HG02943 (cell line): ENCODE measurements around the gene MGAT4B.
"Not testable (repeated sequence)": the region's sequence is repeated elsewhere in the genome, so short reads cannot be mapped to it uniquely, and the experiment has no call there.

ENCODE experiments used
- ATAC-seq: cut with Tn5 transposase; IDR thresholded peaks from one replicate; pipeline ENCODE4 v1.9.1; 2021; ENCODE audit warnings: mild to moderate bottlenecking, low read depth, moderate library complexity; ENCODE audit not compliant: unreplicated experiment

MGAT4B gene

GRCh38 chr5:179806250-179807048 lies at the start of gene MGAT4B:
Gene MGAT4B, minus strand, starts transcription at chr5:179806866. Its CDS starts 283 bp downstream, at chr5:179806583.
- ATAC-seq, result peak; percentile 58

- ATAC-seq, result no peak
Measured at GRCh38 chr5:179854356-179854755, 47.7 kb upstream of the MGAT4B start.

DNA sequence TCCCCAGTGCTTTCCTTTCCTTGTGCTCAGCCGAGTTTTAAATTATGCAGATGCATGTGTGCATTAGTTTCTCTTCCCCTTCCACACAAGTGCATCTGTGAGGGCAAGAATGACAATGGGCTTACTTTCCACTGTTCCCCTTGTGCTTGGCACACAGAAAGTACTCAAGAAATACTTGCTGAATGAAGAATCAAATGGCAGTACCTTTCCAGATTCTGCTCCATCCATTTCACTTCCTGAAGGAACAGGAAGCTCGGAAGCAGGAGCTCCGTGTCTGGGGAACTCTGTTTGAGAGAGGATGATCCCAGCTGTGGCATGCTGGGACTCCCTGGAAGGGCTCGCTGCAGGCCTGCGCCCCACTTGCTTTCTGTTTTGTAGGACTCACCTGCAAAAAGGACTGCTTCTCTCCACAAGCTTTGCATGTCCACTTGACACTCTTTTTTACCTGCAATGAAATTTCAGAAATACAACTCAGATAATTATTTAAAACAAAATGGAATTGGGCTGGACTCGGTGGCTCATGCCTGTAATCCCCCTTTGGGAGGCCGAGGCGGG lies 46.4 kb upstream of the MGAT4B start:
- peak; percentile 72 for ATAC-seq

DNA sequence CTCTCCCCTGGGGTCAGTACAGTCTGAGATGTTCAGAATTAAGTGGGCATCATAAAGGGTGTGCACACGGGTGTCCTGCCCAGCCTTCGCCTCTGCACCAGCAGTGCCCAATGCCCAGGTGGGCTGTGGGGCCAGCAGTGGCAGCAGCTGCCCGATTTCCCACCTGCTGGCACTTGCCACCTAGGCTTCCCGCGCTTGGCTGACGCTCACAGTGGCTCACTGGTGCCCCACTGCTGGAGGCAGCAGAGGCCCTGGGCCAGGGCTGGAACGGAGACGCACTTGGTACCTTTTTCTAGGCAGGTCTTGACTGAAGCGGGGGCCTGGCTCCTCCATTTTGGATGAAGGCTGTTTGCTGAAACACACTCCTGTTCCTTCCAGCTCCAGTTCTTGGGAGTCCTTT lies 35.0 kb upstream of the MGAT4B start:
- ATAC-seq, result no peak

DNA sequence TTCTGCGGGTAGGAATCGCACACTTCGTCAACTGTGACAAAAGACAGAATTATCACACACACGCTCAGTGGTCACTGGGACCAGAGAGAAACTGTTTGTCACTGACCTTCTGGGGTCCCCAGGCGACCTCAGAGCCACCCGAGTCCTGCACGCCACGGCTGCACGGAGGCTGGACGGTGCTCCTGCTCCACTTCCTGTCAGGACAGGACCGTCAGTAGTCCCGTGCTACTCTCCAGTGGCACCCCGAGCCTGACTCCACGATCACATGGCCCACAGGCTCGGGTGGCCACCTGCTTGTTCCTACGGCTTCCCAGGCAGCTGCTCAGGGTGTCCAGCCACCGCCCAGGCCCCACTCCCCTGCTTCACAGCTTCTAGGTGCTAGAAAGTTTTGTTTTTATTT lies 34.1 kb upstream of the MGAT4B start:
- no peak for ATAC-seq

GRCh38 chr5:179840321-179840720 lies 33.7 kb upstream of the MGAT4B start:
- ATAC-seq, result no peak

DNA sequence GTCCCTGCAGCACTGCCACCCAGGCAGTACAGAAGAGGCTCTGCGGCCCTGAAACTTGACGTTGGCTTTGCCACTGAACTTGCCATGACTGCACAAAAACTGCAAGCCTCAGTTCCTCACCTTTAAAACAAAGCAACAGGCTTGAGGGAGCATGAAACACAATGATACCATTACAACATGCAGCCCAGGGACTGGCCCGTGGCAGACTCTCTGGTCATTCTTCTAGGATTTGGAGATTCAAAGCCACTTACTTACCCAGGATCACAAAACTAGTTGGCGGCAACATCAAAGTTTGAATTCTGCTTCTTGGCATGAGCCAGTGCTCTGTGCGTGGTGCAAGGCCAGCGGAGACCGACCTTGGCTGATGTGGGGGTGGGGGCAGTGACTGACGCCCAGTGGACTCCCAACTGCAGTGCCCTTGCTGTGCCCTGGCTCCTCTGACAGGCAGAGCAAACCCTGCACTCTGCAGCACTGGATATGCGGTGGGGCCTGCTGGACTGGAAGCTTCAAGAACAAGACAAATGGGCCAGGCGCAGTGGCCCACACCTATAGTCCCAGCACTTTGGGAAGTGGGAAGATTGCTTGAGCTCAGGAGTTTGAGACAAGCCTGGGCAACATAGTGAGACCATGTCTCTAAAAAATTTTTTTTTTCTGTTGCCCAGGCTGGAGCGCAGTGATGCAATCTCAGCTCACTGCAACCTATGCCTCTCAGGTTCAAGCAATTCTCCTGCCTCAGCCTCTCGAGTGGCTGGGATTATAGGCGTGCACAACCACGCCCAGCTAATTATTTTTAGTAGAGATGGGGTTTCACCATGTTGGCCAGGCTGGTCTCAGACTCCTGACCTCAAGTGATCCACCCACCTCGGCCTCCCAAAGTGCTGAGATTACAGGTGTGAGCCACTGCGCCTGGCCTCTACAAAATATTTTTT lies 32.9 kb upstream of the MGAT4B start:
- no peak for ATAC-seq

GRCh38 chr5:179837076-179838011 lies 30.7 kb upstream of the MGAT4B start:
- ATAC-seq, result no peak

GRCh38 chr5:179836225-179837019 lies 29.8 kb upstream of the MGAT4B start:
- ATAC-seq, result no peak

DNA sequence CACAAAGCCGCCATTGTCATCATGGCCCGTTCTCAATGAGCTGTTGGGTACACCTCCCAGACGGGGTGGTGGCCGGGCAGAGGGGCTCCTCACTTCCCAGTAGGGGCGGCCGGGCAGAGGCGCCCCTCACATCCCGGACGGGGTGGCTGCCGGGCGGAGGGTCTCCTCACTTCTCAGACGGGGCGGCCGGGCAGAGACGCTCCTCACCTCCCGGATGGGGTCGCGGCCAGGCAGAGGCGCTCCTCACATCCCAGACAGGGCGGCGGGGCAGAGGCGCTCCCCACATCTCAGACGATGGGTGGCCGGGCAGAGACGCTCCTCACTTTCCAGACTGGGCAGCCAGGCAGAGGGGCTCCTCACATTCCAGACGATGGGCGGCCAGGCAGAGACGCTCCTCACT lies 28.2 kb upstream of the MGAT4B start:
- ATAC-seq, result not testable (repeated sequence)

- ATAC-seq, result no peak
Measured at GRCh38 chr5:179834120-179834519, 27.5 kb upstream of the MGAT4B start.

DNA sequence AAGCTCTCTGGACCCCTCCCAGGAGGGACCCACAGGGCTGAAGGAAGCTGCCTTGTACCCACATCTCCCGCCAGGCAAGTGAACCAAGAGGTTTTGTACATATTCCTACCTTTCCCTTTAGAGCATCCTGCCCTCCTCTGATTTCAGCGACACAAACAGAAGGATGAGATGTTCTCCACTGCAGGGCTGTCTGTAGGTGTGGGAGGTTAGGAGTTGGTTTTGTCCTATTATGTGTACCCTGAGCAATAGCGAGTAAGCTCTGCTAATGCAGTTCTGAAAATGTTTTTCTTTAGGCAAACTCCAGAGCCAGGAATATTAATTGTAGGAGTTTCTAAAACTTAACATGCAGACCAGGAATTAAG lies 27.0 kb upstream of the MGAT4B start:
- ATAC-seq, result no peak

DNA sequence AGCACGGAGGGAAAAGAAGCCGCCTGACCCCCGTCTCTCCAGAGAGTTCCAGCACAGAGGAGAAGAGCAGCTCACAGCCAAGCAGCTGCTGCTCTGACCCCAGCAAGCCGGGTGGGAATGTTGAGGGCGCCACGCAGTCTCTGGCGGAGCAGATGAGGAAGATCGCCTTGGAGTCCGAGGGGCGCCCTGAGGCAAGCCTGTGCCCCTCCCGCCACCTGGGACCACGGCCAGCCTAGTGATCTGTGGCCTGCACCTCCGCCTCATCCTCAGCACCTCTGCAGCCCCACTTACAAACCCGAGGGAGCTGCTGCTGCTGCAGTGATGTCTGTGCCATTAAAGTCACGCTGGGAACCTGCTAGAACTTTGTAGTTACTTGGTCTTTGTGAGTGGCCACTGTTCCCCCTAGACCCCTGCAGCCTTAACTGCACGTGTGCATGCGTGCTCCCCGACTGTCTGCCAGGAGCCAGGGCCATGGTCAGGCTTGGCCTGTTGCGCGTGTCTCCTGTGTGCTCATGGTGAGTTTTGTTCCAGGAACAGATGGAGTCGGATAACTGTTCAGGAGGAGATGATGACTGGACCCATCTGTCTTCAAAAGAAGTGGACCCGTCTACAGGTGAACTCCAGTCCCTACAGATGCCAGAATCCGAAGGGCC lies 26.5 kb upstream of the MGAT4B start:
- ATAC-seq, result no peak

GRCh38 chr5:179832039-179832745 lies 25.5 kb upstream of the MGAT4B start:
- no peak for ATAC-seq

GRCh38 chr5:179830818-179831468 lies 24.3 kb upstream of the MGAT4B start:
- ATAC-seq, result no peak

GRCh38 chr5:179829732-179830435 lies 23.2 kb upstream of the MGAT4B start:
- ATAC-seq, result no peak

GRCh38 chr5:179828756-179829421 lies 22.2 kb upstream of the MGAT4B start:
- no peak for ATAC-seq
